Gastrocnemius medialis (tissue), 4 donors: ENCODE measurements around the gene KRT7. TPM values are rescaled to one million over a fixed set of nuclear protein-coding genes. Genes with fewer than 3 reads are reported as not detected.

Source experiments
- ATAC-seq, 2 donors: fragments of 150-250 bp; one replicate each; pipeline ENCODE4 v1.9.1; 2016
- DNase-seq, 2 donors: peaks; one replicate each; pipeline ENCODE4 v3.0.0-alpha.2; 2019
- H3K27ac ChIP-seq, 4 donors: fragments of 200-600 bp; sonication (generic); 1 replicate in 1 of 4; 2 replicates in 3 of 4; pipeline ENCODE4 v1.5.1; 2016 to 2018; ENCODE audit warnings: mild to moderate bottlenecking in 2 of 4, moderate library complexity in 1 of 4
- H3K27me3 ChIP-seq, 3 donors: fragments of 200-600 bp; sonication (generic) in 2 of 3; 1 replicate in 1 of 3; 2 replicates in 2 of 3; pipeline versions ENCODE4 v1.5.1 to v1.6.0; 2016 to 2019; ENCODE audit warnings: mild to moderate bottlenecking in 1 of 3, moderate library complexity in 1 of 3
- H3K36me3 ChIP-seq, 2 donors: fragments of 200-600 bp; sonication (generic) in 1 of 2; one replicate each; pipeline ENCODE4 v1.5.1; 2017 to 2018
- H3K4me1 ChIP-seq, 2 donors: fragments of 200-600 bp; sonication (generic) in 1 of 2; one replicate each; pipeline ENCODE4 v1.5.1; 2016 to 2017; ENCODE audit warnings: mild to moderate bottlenecking in 2 of 2
- H3K4me3 ChIP-seq, 4 donors: fragments of 200-600 bp; sonication (generic) in 3 of 4; 1 replicate in 1 of 4; 2 replicates in 3 of 4; pipeline ENCODE4 v1.5.1; 2016 to 2019; ENCODE audit warnings: mild to moderate bottlenecking in 2 of 4
- H3K9me3 ChIP-seq, 3 donors: fragments of 200-600 bp; sonication (generic) in 2 of 3; 1 replicate in 1 of 3; 2 replicates in 2 of 3; pipeline ENCODE4 v1.5.1; 2016 to 2019
- CTCF ChIP-seq, 5 experiments: fragments of 450-650 bp in 3 of 5; fragments of 200-600 bp in 2 of 5; sonication (generic) in 2 of 5; IDR thresholded peaks in 4 of 5; conservative IDR thresholded peaks in 1 of 5; 1 replicate in 4 of 5; 2 replicates in 1 of 5; pipeline ENCODE4 v1.5.1; 2016 to 2019; ENCODE audit warnings: antibody characterized with exemption in 5 of 5, mild to moderate bottlenecking in 3 of 5, moderate library complexity in 3 of 5
- POLR2A ChIP-seq, 2 donors: fragments of 450-650 bp; IDR thresholded peaks; one replicate each; pipeline ENCODE4 v1.6.1; 2017; ENCODE audit warnings: antibody characterized with exemption in 2 of 2, mild to moderate bottlenecking in 2 of 2, moderate library complexity in 2 of 2
- in situ Hi-C, 4 donors: fragments of 200-750 bp; cut with MboI; loops; one replicate each; pipeline versions ENCODE4 v1.15.0 to v1.8.0; 2017; ENCODE audit warnings: low sequenced_read_pairs in 4 of 4
- intact Hi-C: fragments of 100-400 bp; cut with DNase I; formaldehyde crosslinking; loops from one replicate; pipeline ENCODE4 v1.15.1; 2023; ENCODE audit warnings: low total_unique reads
- total RNA-seq, 4 donors: library from RNA; depleted of rRNA; stranded (reverse); fragments of >200 nt; gene quantifications; one replicate each; pipeline versions ENCODE4 v1.1.0 to v1.2.3, GENCODE V29; 2016

Gene KRT7
- total RNA-seq, 4 donors from 2014 or later, result 0.39 to 4.4 (median 1.2) TPM

GRCh38 chr12:52224151-52224550, 8.9 kb upstream of the KRT7 start:
- no peaks in the 10 kb centered on the region for H3K4me1 ChIP-seq
- DNase-seq, result no peak
- no peaks in the 10 kb centered on the region for H3K9me3 ChIP-seq
- H3K36me3 ChIP-seq, result no peaks in the 10 kb centered on the region
- no peak overlapping the region for H3K27ac ChIP-seq
- no peak overlapping the region for H3K4me3 ChIP-seq
- intact Hi-C loops, result loop anchor here (5.0 kb wide), 1 partner anchor 103 kb away; no protein-coding TSS in a partner anchor
- H3K27me3 ChIP-seq, result no peaks in the 10 kb centered on the region
- in situ Hi-C loops, result no loop called here
- TF ChIP-seq CTCF (IDR thresholded peaks at IDR 0.05 in 4 of 5, conservative IDR thresholded peaks at IDR 0.05 in 1 of 5) (no peak), POLR2A (IDR thresholded peaks at IDR 0.05) (no peak)
- ATAC-seq, result no peak

- intact Hi-C loops, result no loop called here
- no peak for DNase-seq
- TF ChIP-seq CTCF (IDR thresholded peaks at IDR 0.05 in 4 of 5, conservative IDR thresholded peaks at IDR 0.05 in 1 of 5) (no peak), POLR2A (IDR thresholded peaks at IDR 0.05) (no peak)
Measured at GRCh38 chr12:52225752-52226151, 7.3 kb upstream of the KRT7 start.

GRCh38 chr12:52226446-52226845, 6.6 kb upstream of the KRT7 start:
- intact Hi-C loops (no loop called here), in situ Hi-C loops (no loop called here)
- DNase-seq, result no peak
- TF ChIP-seq POLR2A (IDR thresholded peaks at IDR 0.05) (no peak), CTCF (IDR thresholded peaks at IDR 0.05 in 4 of 5, conservative IDR thresholded peaks at IDR 0.05 in 1 of 5) (no peak)
- H3K27me3 ChIP-seq, result no peaks in the 10 kb centered on the region
- H3K27ac ChIP-seq, result no peak overlapping the region
- no peaks in the 10 kb centered on the region for H3K4me1 ChIP-seq
- H3K4me3 ChIP-seq, result no peak overlapping the region
- no peaks in the 10 kb centered on the region for H3K9me3 ChIP-seq
- ATAC-seq, result no peak
- H3K36me3 ChIP-seq, result no peaks in the 10 kb centered on the region

More at GRCh38 chr12:52225752-52226151, 7.3 kb upstream of the KRT7 start:
- Histone ChIP-seq H3K27ac (no peak overlapping the region), H3K4me1 (no peaks in the 10 kb centered on the region), H3K36me3 (no peaks in the 10 kb centered on the region), H3K4me3 (no peak overlapping the region), H3K27me3 (no peaks in the 10 kb centered on the region), H3K9me3 (no peaks in the 10 kb centered on the region)
- ATAC-seq, result no peak
- in situ Hi-C loops, result no loop called here

GRCh38 chr12:52227606-52228166, 5.4 kb upstream of the KRT7 start:
- in situ Hi-C loops, result no loop called here
- no peaks in the 10 kb centered on the region for H3K36me3 ChIP-seq
- H3K4me1 ChIP-seq, result peaks cover 0 to 9% of the 10 kb centered on the region in 2 donors
- TF ChIP-seq POLR2A (IDR thresholded peaks at IDR 0.05), result no peak
- TF ChIP-seq CTCF (IDR thresholded peaks at IDR 0.05 in 4 of 5, conservative IDR thresholded peaks at IDR 0.05 in 1 of 5), result no peak
- H3K4me3 ChIP-seq, result no peak overlapping the region
- no peak for ATAC-seq
- no peak for DNase-seq
- intact Hi-C loops, result no loop called here
- no peaks in the 10 kb centered on the region for H3K9me3 ChIP-seq
- H3K27me3 ChIP-seq, result peaks cover 4 to 8% (median 5%) of the 10 kb centered on the region in 3 donors
- H3K27ac ChIP-seq, result no peak overlapping the region

GRCh38 chr12:52228366-52228765, 4.7 kb upstream of the KRT7 start:
- ATAC-seq (no peak), DNase-seq (no peak)
- no peak for TF ChIP-seq POLR2A (IDR thresholded peaks at IDR 0.05)
- TF ChIP-seq CTCF (IDR thresholded peaks at IDR 0.05 in 4 of 5, conservative IDR thresholded peaks at IDR 0.05 in 1 of 5), result no peak
- in situ Hi-C loops, result no loop called here
- Histone ChIP-seq H3K4me1 (peaks cover 0 to 9% of the 10 kb centered on the region in 2 donors), H3K27me3 (peaks cover 11 to 12% (median 12%) of the 10 kb centered on the region in 3 donors), H3K9me3 (no peaks in the 10 kb centered on the region), H3K36me3 (no peaks in the 10 kb centered on the region), H3K4me3 (no peak overlapping the region), H3K27ac (no peak overlapping the region)
- intact Hi-C loops, result no loop called here
